Naive thymus-derived CD4-positive, alpha-beta T cell (primary cell): ENCODE measurements around the gene TTC39C. TPM values are rescaled to one million over a fixed set of nuclear protein-coding genes. Genes with fewer than 3 reads are reported as not detected.

ENCODE experiments used
- ATAC-seq: fragments of 150-1000 bp; cut with Tn5 transposase; 2 replicates; pipeline ENCODE4 v1.10.0; 2021; ENCODE audit warnings: mild to moderate bottlenecking, moderate library complexity
- CTCF ChIA-PET: fragments of 350-600 bp; sonication (Branson Sonifier 250); formaldehyde crosslinking; loops from one replicate; lab custom pipeline; 2021; ENCODE audit warnings: antibody characterized with exemption; lab: Charles Lee
- POLR2A ChIA-PET: fragments of 350-600 bp; sonication (Branson Sonifier 250); formaldehyde crosslinking; loops from one replicate; lab custom pipeline; 2021; ENCODE audit warnings: antibody characterized with exemption, inconsistent platforms; lab: Charles Lee
- DNase-seq, 9 donors: peaks; one replicate each; pipeline versions ENCODE4 v3.0.0 to v3.0.0-alpha.2; 2020 to 2022; ENCODE audit warnings: mixed read lengths in 1 of 9
- H3K27ac ChIP-seq: one replicate; pipeline ENCODE4 v1.7.0; 2013; ENCODE audit warnings: mild to moderate bottlenecking, low read depth, low read length, moderate library complexity
- H3K27me3 ChIP-seq, 2 donors: one replicate each; pipeline ENCODE4 v1.7.0; 2013; ENCODE audit warnings: low read length in 2 of 2, mild to moderate bottlenecking in 2 of 2, moderate library complexity in 2 of 2; ENCODE audit not compliant: control insufficient read depth in 2 of 2, insufficient read depth in 2 of 2
- H3K36me3 ChIP-seq, 3 experiments: 1 replicate in 2 of 3; 2 replicates in 1 of 3; pipeline ENCODE4 v1.7.0; 2013; ENCODE audit warnings: low read length in 3 of 3, mild to moderate bottlenecking in 3 of 3, moderate library complexity in 1 of 3; ENCODE audit not compliant: insufficient read depth in 3 of 3, control insufficient read depth in 2 of 3
- H3K4me1 ChIP-seq, 2 donors: one replicate each; pipeline ENCODE4 v1.7.0; 2013; ENCODE audit warnings: low read length in 2 of 2, mild to moderate bottlenecking in 2 of 2, moderate library complexity in 1 of 2; ENCODE audit not compliant: control insufficient read depth in 2 of 2, insufficient read depth in 2 of 2
- H3K4me3 ChIP-seq: 2 replicates; pipeline ENCODE4 v1.7.0; 2013; ENCODE audit warnings: mild to moderate bottlenecking, low read length
- H3K9me3 ChIP-seq, 3 experiments: 1 replicate in 2 of 3; 2 replicates in 1 of 3; pipeline ENCODE4 v1.7.0; 2013; ENCODE audit warnings: low read length in 3 of 3; ENCODE audit not compliant: control insufficient read depth in 2 of 3
- H3K27ac Mint-ChIP-seq, 9 donors: one replicate each; pipeline ENCODE4 v1.8.0; 2020 to 2022; ENCODE audit warnings: mixed read lengths in 9 of 9, mild to moderate bottlenecking in 8 of 9, moderate library complexity in 5 of 9, inconsistent platforms in 2 of 9
- H3K27me3 Mint-ChIP-seq, 5 donors: one replicate each; pipeline ENCODE4 v1.8.0; 2021 to 2022; ENCODE audit warnings: mixed read lengths in 5 of 5, mild to moderate bottlenecking in 1 of 5
- H3K36me3 Mint-ChIP-seq, 5 donors: one replicate each; pipeline ENCODE4 v1.8.0; 2020 to 2022; ENCODE audit warnings: mixed read lengths in 5 of 5, mild to moderate bottlenecking in 3 of 5, inconsistent platforms in 1 of 5
- H3K4me1 Mint-ChIP-seq, 7 donors: one replicate each; pipeline ENCODE4 v1.8.0; 2020 to 2022; ENCODE audit warnings: mixed read lengths in 7 of 7, mild to moderate bottlenecking in 3 of 7, inconsistent platforms in 1 of 7
- H3K4me3 Mint-ChIP-seq, 10 donors: one replicate each; pipeline ENCODE4 v1.8.0; 2020 to 2022; ENCODE audit warnings: mild to moderate bottlenecking in 10 of 10, mixed read lengths in 10 of 10, moderate library complexity in 6 of 10, inconsistent platforms in 2 of 10
- H3K9me3 Mint-ChIP-seq, 11 donors: one replicate each; pipeline ENCODE4 v1.8.0; 2020 to 2022; ENCODE audit warnings: mixed read lengths in 11 of 11, mild to moderate bottlenecking in 4 of 11, inconsistent platforms in 1 of 11, moderate library complexity in 1 of 11
- intact Hi-C, 2 donors: fragments of 100-400 bp; cut with micrococcal nuclease; formaldehyde crosslinking; loops; one replicate each; pipeline ENCODE4 v1.15.1; 2023
- polyA plus RNA-seq, 2 donors: library from polyadenylated mRNA; unstranded; fragments of 300-500 nt; fragmentation: Illumina TruSeq; gene quantifications; one replicate each; pipeline ENCODE4 v1.2.3, GENCODE V29; 2021
- total RNA-seq, 6 experiments: library from RNA in 5 of 6; stranded (reverse) in 5 of 6; gene quantifications; 1 replicate in 5 of 6; 2 replicates in 1 of 6; pipeline ENCODE4 v1.2.3 and lab custom pipeline; 2021 to 2026

Gene TTC39C
- total and polyA plus RNA-seq, 7 experiments from 2014 or later = 51.4 to 98.8 (median 87.7) TPM

- ChIA-PET POLR2A (interaction anchor here (0.7 to 2.4 kb wide), 2 partner anchors 12 to 39 kb away, joined by 3 to 11 read pairs; no protein-coding TSS in a partner anchor), CTCF (interaction anchor here (0.8 kb wide), 1 partner anchor 25 kb away, joined by 3 read pairs; no protein-coding TSS in a partner anchor)
- Mint-ChIP-seq H3K27me3 (no peaks in the 10 kb centered on the region), H3K4me1 (peaks cover 26 to 58% (median 45%) of the 10 kb centered on the region in 7 donors), H3K36me3 (peaks cover 0 to 6% (median 0%) of the 10 kb centered on the region in 5 donors), H3K9me3 (peaks cover 0 to 2% (median 0%) of the 10 kb centered on the region in 11 donors), H3K27ac (peak overlapping the region in 2 of 9 donors; percentile 56 to 65), H3K4me3 (no peak overlapping the region)
- no peak for DNase-seq
- intact Hi-C loops = no loop called here
- Histone ChIP-seq H3K27ac (no peak overlapping the region), H3K36me3 (no peaks in the 10 kb centered on the region), H3K9me3 (no peaks in the 10 kb centered on the region), H3K4me1 (peaks cover 14 to 64% of the 10 kb centered on the region in 2 donors), H3K4me3 (no peak overlapping the region), H3K27me3 (no peaks in the 10 kb centered on the region)
- ATAC-seq = no peak
Measured at GRCh38 chr18:23998018-23998417, 16.5 kb upstream of the TTC39C start.

GRCh38 chr18:23998820-23999219, 15.7 kb upstream of the TTC39C start:
- no peak overlapping the region for H3K4me3 Mint-ChIP-seq
- peaks cover 0 to 2% (median 0%) of the 10 kb centered on the region in 11 donors for H3K9me3 Mint-ChIP-seq
- POLR2A ChIA-PET = interaction anchor here (0.7 to 2.4 kb wide), 6 partner anchors 8 to 27 kb away, joined by 3 to 11 read pairs (median 4); no protein-coding TSS in a partner anchor
- intact Hi-C loops = no loop called here
- ATAC-seq (no peak), DNase-seq (no peak)
- CTCF ChIA-PET = interaction anchor here (0.8 kb wide), 1 partner anchor 24 kb away, joined by 3 read pairs; no protein-coding TSS in a partner anchor
- Histone ChIP-seq H3K36me3 (no peaks in the 10 kb centered on the region), H3K27ac (no peak overlapping the region), H3K27me3 (no peaks in the 10 kb centered on the region), H3K4me1 (peaks cover 8 to 65% of the 10 kb centered on the region in 2 donors), H3K9me3 (no peaks in the 10 kb centered on the region), H3K4me3 (no peak overlapping the region)
- no peaks in the 10 kb centered on the region for H3K27me3 Mint-ChIP-seq
- peaks cover 0 to 6% (median 0%) of the 10 kb centered on the region in 5 donors for H3K36me3 Mint-ChIP-seq
- H3K4me1 Mint-ChIP-seq = peaks cover 30 to 58% (median 43%) of the 10 kb centered on the region in 7 donors
- H3K27ac Mint-ChIP-seq = peak overlapping the region in 1 of 9 donors; percentile 23

DNA sequence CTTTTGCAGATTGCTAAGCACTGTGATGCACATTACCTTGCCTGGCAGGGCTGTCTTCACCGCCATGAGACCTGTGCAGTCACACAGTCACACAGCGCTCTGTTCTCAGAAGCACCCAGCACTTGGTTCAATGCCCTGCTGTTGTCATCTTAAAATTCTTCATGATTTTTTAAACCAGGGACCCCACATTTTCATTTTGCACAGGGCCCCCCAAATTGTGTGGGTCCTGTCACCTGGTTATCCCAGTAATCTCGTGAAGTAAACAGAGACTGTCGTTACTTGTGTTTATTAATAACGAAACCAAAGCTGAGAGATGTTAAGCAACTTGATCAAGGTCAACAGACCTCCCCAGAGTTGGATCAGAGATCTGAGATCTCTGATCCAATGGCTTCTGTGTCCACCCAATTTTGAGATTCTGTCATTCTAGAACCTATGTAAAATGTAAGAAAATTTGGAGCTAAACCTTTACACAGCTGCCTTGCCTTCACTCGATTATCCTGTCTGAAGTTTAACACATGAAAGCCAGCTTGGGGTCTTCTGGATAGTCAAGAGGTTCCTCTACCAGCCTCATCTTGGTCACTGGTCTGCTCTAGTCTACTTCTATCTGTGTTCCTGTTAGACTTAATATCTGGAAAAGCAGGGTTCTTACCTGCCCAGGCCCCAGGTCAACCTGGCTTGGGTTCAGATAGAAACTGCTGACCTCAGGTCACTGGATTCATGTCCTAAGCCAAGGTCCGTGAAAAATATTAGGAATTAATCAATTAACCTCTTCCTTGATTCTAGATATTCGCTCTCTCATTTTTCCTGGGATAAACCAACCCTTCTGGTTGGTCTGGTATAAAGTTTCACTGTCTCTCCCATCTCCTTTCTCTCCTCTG, 13.7 kb upstream of the TTC39C start:
- peaks cover 0 to 4% (median 0%) of the 10 kb centered on the region in 5 donors for H3K36me3 Mint-ChIP-seq

GRCh38 chr18:24002479-24002878, 12.1 kb upstream of the TTC39C start:
- no peak for DNase-seq
- ChIA-PET CTCF (interaction anchor here (0.5 kb wide), 1 partner anchor 104 kb away, joined by 3 read pairs; no protein-coding TSS in a partner anchor), POLR2A (interaction anchor here (1.6 kb wide), 1 partner anchor 12 kb away, joined by 5 read pairs; no protein-coding TSS in a partner anchor)
- Histone ChIP-seq H3K27ac (no peak overlapping the region), H3K9me3 (no peaks in the 10 kb centered on the region), H3K36me3 (no peaks in the 10 kb centered on the region), H3K4me1 (peaks cover 13 to 75% of the 10 kb centered on the region in 2 donors), H3K27me3 (no peaks in the 10 kb centered on the region), H3K4me3 (no peak overlapping the region)
- H3K9me3 Mint-ChIP-seq = peaks cover 0 to 2% (median 0%) of the 10 kb centered on the region in 11 donors
- H3K4me1 Mint-ChIP-seq = peaks cover 31 to 70% (median 53%) of the 10 kb centered on the region in 7 donors
- H3K27ac Mint-ChIP-seq = peak overlapping the region in 4 of 9 donors; percentile 5 to 68 (median 24)
- intact Hi-C loops = no loop called here
- no peaks in the 10 kb centered on the region for H3K27me3 Mint-ChIP-seq
- peaks cover 0 to 4% (median 0%) of the 10 kb centered on the region in 5 donors for H3K36me3 Mint-ChIP-seq
- peak overlapping the region in 1 of 10 donors; percentile 12 for H3K4me3 Mint-ChIP-seq
- no peak for ATAC-seq

More for the DNA sequence above, 13.7 kb upstream of the TTC39C start:
- Mint-ChIP-seq H3K4me1 (peaks cover 32 to 60% (median 44%) of the 10 kb centered on the region in 7 donors), H3K27ac (peak overlapping the region in 7 of 9 donors; percentile 4 to 77 (median 49)), H3K4me3 (peak overlapping the region in 1 of 10 donors; percentile 5), H3K27me3 (no peaks in the 10 kb centered on the region), H3K9me3 (peaks cover 0 to 2% (median 0%) of the 10 kb centered on the region in 11 donors)
- POLR2A ChIA-PET = interaction anchor here (0.8 to 1.0 kb wide), 5 partner anchors 8 to 53 kb away, joined by 3 read pairs; no protein-coding TSS in a partner anchor
- intact Hi-C loops = loop anchor here in 1 of 2 donors (1.0 kb wide), 1 partner anchor 9 kb away; no protein-coding TSS in a partner anchor
- H3K4me1 ChIP-seq = peaks cover 9 to 73% of the 10 kb centered on the region in 2 donors
- CTCF ChIA-PET = interaction anchor here (1.7 kb wide), 1 partner anchor 10 kb away, joined by 6 read pairs; no protein-coding TSS in a partner anchor
- no peak overlapping the region for H3K4me3 ChIP-seq
- no peaks in the 10 kb centered on the region for H3K36me3 ChIP-seq
- no peak overlapping the region for H3K27ac ChIP-seq
- no peaks in the 10 kb centered on the region for H3K27me3 ChIP-seq
- no peaks in the 10 kb centered on the region for H3K9me3 ChIP-seq
- ATAC-seq (peak; percentile 52), DNase-seq (no peak)

- DNase-seq (no peak), ATAC-seq (no peak)
- peaks cover 20 to 83% of the 10 kb centered on the region in 2 donors for H3K4me1 ChIP-seq
- H3K27me3 Mint-ChIP-seq = no peaks in the 10 kb centered on the region
- H3K36me3 ChIP-seq = no peaks in the 10 kb centered on the region
- no peaks in the 10 kb centered on the region for H3K27me3 ChIP-seq
- POLR2A ChIA-PET = interaction anchor here (0.6 to 1.6 kb wide), 3 partner anchors 11 to 79 kb away, joined by 3 to 5 read pairs (median 3); no protein-coding TSS in a partner anchor
- peaks cover 0 to 2% (median 0%) of the 10 kb centered on the region in 11 donors for H3K9me3 Mint-ChIP-seq
- intact Hi-C loops = no loop called here
- no peak overlapping the region for H3K4me3 ChIP-seq
- peaks cover 0 to 4% (median 0%) of the 10 kb centered on the region in 5 donors for H3K36me3 Mint-ChIP-seq
- no peak overlapping the region for H3K27ac ChIP-seq
- CTCF ChIA-PET = interaction anchor here (1.0 kb wide), 1 partner anchor 174 kb away, joined by 3 read pairs; no protein-coding TSS in a partner anchor
- H3K27ac Mint-ChIP-seq = peak overlapping the region in 3 of 9 donors; percentile 9 to 63 (median 11)
- H3K4me3 Mint-ChIP-seq = no peak overlapping the region
- H3K9me3 ChIP-seq = no peaks in the 10 kb centered on the region
- H3K4me1 Mint-ChIP-seq = peaks cover 30 to 76% (median 61%) of the 10 kb centered on the region in 7 donors
Measured at GRCh38 chr18:24003288-24003687, 11.3 kb upstream of the TTC39C start.
